GM12878 (cell line): ENCODE measurements around the gene GNG10. TPM values are rescaled to one million over a fixed set of nuclear protein-coding genes. Genes with fewer than 3 reads are reported as not detected.

Experiments used
- ATAC-seq: fragments of 200-7000 bp; cut with Tn5 transposase; 3 replicates; pipeline ENCODE4 v1.9.1; 2020; ENCODE audit warnings: mild to moderate bottlenecking, moderate library complexity
- BruUV-seq: library from RNA; stranded (reverse); fragments of 400-500 nt; replicated peaks from 2 replicates; lab custom pipeline; 2021; lab: Mats Ljungman, UMichigan
- CTCF ChIA-PET: fragments of 300-600 bp; sonication (Branson Sonifier 250); formaldehyde crosslinking; extraction: SDS; loops from one replicate; lab custom pipeline; 2021; ENCODE audit warnings: inconsistent platforms; lab: Yijun Ruan, JAX
- POLR2A ChIA-PET: fragments of 350-600 bp; formaldehyde crosslinking; extraction: SDS; loops from one replicate; lab custom pipeline; 2021; ENCODE audit warnings: inconsistent platforms; lab: Charles Lee
- RAD21 ChIA-PET: fragments of 300-600 bp; sonication (Branson Sonifier 250); formaldehyde crosslinking; loops from one replicate; lab custom pipeline; 2023; ENCODE audit warnings: antibody characterized with exemption; ENCODE audit not compliant: unreplicated experiment; lab: Charles Lee
- SMC1A ChIA-PET: fragments of 300-600 bp; sonication (Branson Sonifier 250); formaldehyde crosslinking; loops from one replicate; lab custom pipeline; 2023; ENCODE audit not compliant: unreplicated experiment, uncharacterized antibody; lab: Charles Lee
- DNase-seq: peaks from one replicate; pipeline ENCODE4 v3.0.0-alpha.2; 2011; ENCODE audit warnings: low read depth, low spot score
- FAIRE-seq: peaks from 3 replicates; lab custom pipeline; 2011; peaks lifted over from hg19 to GRCh38; lab: Jason Lieb, UNC
- H2AFZ ChIP-seq: 2 replicates; pipeline ENCODE4 v1.6.0; 2011; ENCODE audit warnings: low read depth, low read length, control low read depth; ENCODE audit not compliant: control insufficient read depth
- H3K27ac ChIP-seq: 2 replicates; pipeline ENCODE4 v1.5.1; 2011; ENCODE audit warnings: control low read depth; ENCODE audit not compliant: control insufficient read depth, insufficient read depth
- H3K27me3 ChIP-seq, 2 experiments: replicated peaks in 1 of 2; 2 replicates each; pipeline versions ENCODE4 v1.6.0 to v1.6.1; 2011; ENCODE audit warnings: low read length in 1 of 2; ENCODE audit not compliant: control insufficient read depth in 2 of 2, insufficient read depth in 2 of 2
- H3K36me3 ChIP-seq, 2 experiments: 2 replicates each; pipeline ENCODE4 v1.5.1; 2011; ENCODE audit warnings: low read length in 1 of 2; ENCODE audit not compliant: control insufficient read depth in 2 of 2, insufficient read depth in 2 of 2
- H3K4me1 ChIP-seq: 2 replicates; pipeline ENCODE4 v1.6.1; 2011; ENCODE audit warnings: mild to moderate bottlenecking, low read length, moderate library complexity, mixed read lengths; ENCODE audit not compliant: control insufficient read depth, insufficient read depth
- H3K4me2 ChIP-seq: 2 replicates; pipeline ENCODE4 v1.6.0; 2011; ENCODE audit warnings: control low read depth; ENCODE audit not compliant: control insufficient read depth, insufficient read depth
- H3K4me3 ChIP-seq: fragments of 200-600 bp; sonication (generic); 2 replicates; pipeline ENCODE4 v1.5.1; 2016
- H3K79me2 ChIP-seq: 2 replicates; pipeline ENCODE4 v1.6.0; 2011; ENCODE audit warnings: low read length; ENCODE audit not compliant: control insufficient read depth, insufficient read depth
- H3K9ac ChIP-seq: 2 replicates; pipeline ENCODE4 v1.8.0; 2011; ENCODE audit warnings: low read length, control low read depth, mixed read lengths; ENCODE audit not compliant: control insufficient read depth, insufficient read depth
- H3K9me3 ChIP-seq: replicated peaks from 3 replicates; pipeline ENCODE4 v1.5.1; 2011; ENCODE audit warnings: mild to moderate bottlenecking, low read length; ENCODE audit not compliant: control insufficient read depth, insufficient read depth
- H4K20me1 ChIP-seq: 2 replicates; pipeline ENCODE4 v1.6.0; 2011; ENCODE audit not compliant: control insufficient read depth, insufficient read depth
- BHLHE40 ChIP-seq, 2 experiments: fragments of 450-650 bp in 1 of 2; IDR thresholded peaks; 2 replicates each; pipeline ENCODE4 v1.6.1; 2011 to 2017; ENCODE audit warnings: low read depth in 2 of 2, borderline replicate concordance in 1 of 2, improper control_type of control experiment in 1 of 2, low read length in 1 of 2, mild to moderate bottlenecking in 1 of 2
- E4F1 ChIP-seq: fragments of 450-650 bp; IDR thresholded peaks from 2 replicates; pipeline ENCODE4 v1.6.1; 2018; ENCODE audit warnings: borderline replicate concordance, mild to moderate bottlenecking; ENCODE audit not compliant: partially characterized antibody
- FOXK2 ChIP-seq: fragments of 450-650 bp; IDR thresholded peaks from 2 replicates; pipeline ENCODE4 v1.6.1; 2017; ENCODE audit warnings: mild to moderate bottlenecking, moderate library complexity
- MAX ChIP-seq: IDR thresholded peaks from 2 replicates; pipeline ENCODE4 v1.6.1; 2012; ENCODE audit warnings: low read depth, low read length, improper control_type of control experiment
- RUNX3 ChIP-seq: IDR thresholded peaks from 2 replicates; pipeline ENCODE4 v1.6.1; 2012; ENCODE audit warnings: low read length, inconsistent platforms
- USF1 ChIP-seq: IDR thresholded peaks from 2 replicates; pipeline ENCODE4 v1.6.1; 2011; ENCODE audit warnings: borderline replicate concordance, low read depth, mild to moderate bottlenecking, moderate library complexity, mixed read lengths, low read length; ENCODE audit not compliant: insufficient read depth; ENCODE audit errors: extremely low read length
- WRNIP1 ChIP-seq: IDR thresholded peaks from 2 replicates; pipeline ENCODE4 v1.6.1; 2011; ENCODE audit warnings: low read depth, low read length, improper control_type of control experiment, borderline replicate concordance
- ZNF217 ChIP-seq: fragments of 450-650 bp; IDR thresholded peaks from 2 replicates; pipeline ENCODE4 v1.6.1; 2017; ENCODE audit warnings: antibody characterized with exemption, mild to moderate bottlenecking
- ZNF687 ChIP-seq: fragments of 450-650 bp; IDR thresholded peaks from 2 replicates; pipeline ENCODE4 v1.6.1; 2017; ENCODE audit warnings: mild to moderate bottlenecking, moderate library complexity
- WGBS: methylation state at CpG from one replicate; pipeline ENCODE4 v1.1.6; 2016; ENCODE audit warnings: low lambda C conversion rate; ENCODE audit not compliant: insufficient replicate concordance, insufficient coverage; ENCODE audit errors: missing lambda C conversion rate; 5-methylcytosine and 5-hydroxymethylcytosine counted together
- in situ Hi-C: fragments of 300-500 bp; cut with MboI; formaldehyde crosslinking; loops from 9 replicates; pipeline ENCODE4 v1.14.3; 2018; ENCODE audit warnings: mixed read lengths
- intact Hi-C: fragments of 100-400 bp; cut with micrococcal nuclease; formaldehyde crosslinking; loops from one replicate; pipeline ENCODE4 v1.14.2; 2022; ENCODE audit not compliant: unreplicated experiment
- polyA plus RNA-seq, 11 experiments: library from polyadenylated mRNA; depleted of rRNA in 4 of 11; unstranded in 6 of 11; stranded (reverse) in 5 of 11; fragments of >200 nt; fragmentation: Nextera tagmentation in 4 of 11; fragmentation: Illumina TruSeq in 1 of 11; extraction: Ambion mirVana in 4 of 11; extraction: Trizol in 1 of 11; gene quantifications; 1 replicate in 1 of 11; 2 replicates in 10 of 11; pipeline versions ENCODE4 v1.2.1 to v1.2.3, GENCODE V29; 2011 to 2016; ENCODE audit warnings: inconsistent platforms in 2 of 11, missing spikeins in 2 of 11, low read depth in 1 of 11
- total RNA-seq, 4 experiments: library from RNA; depleted of rRNA in 3 of 4; stranded (reverse); fragments of >200 nt in 3 of 4; fragmentation: Illumina TruSeq in 1 of 4; extraction: Trizol in 1 of 4; gene quantifications; 2 replicates each; pipeline versions ENCODE4 v1.2.1 to v1.2.3, GENCODE V29; 2013 to 2021

GNG10 gene
- total and polyA plus RNA-seq, 10 of the 15 experiments (the other 5 are each of a cell fraction or from before 2014, with no cell fraction given), result 12.0 to 28.2 (median 22.7) TPM

GRCh38 chr9:111679199-111679598 is 17.8 kb downstream of the GNG10 start:
- DNase-seq, result no peak
- 100% methylated on average over 6 of the region's 6 CpGs for WGBS
- Histone ChIP-seq H3K4me1 (no peaks in the 10 kb centered on the region), H3K27me3 (no peaks in the 10 kb centered on the region), H3K79me2 (no peaks in the 10 kb centered on the region), H3K9me3 (no peaks in the 10 kb centered on the region), H3K27ac (no peak overlapping the region), H2AFZ (no peak overlapping the region), H3K9ac (no peak overlapping the region), H3K4me2 (no peak overlapping the region), H3K4me3 (no peak overlapping the region), H4K20me1 (no peaks in the 10 kb centered on the region), H3K36me3 (no peaks in the 10 kb centered on the region)
- TF ChIP-seq FOXK2 (no peak), WRNIP1 (no peak), BHLHE40 (IDR thresholded peaks at IDR 0.05; ENCODE audit: borderline replicate concordance in 1 of 2, low read depth in 2 of 2, low read length in 1 of 2) (no peak), RUNX3 (no peak), MAX (no peak), E4F1 (no peak), ZNF687 (no peak), USF1 (no peak), ZNF217 (no peak)
- ATAC-seq, result no peak
- ChIA-PET RAD21 (no interaction called here), POLR2A (no interaction called here), CTCF (interaction anchor here (1.2 kb wide), 2 partner anchors 9 to 81 kb away, joined by 3 to 4 read pairs; no protein-coding TSS in a partner anchor), SMC1A (interaction anchor here (1.0 kb wide), 1 partner anchor 9 kb away, joined by 3 read pairs; no protein-coding TSS in a partner anchor)
- no TSS peak for BruUV-seq
- intact Hi-C loops (no loop called here), in situ Hi-C loops (no loop called here)
- FAIRE-seq, result no peak
